Activated CD4-positive, alpha-beta T cell treated with anti-CD3 and anti-CD28 coated beads, Interleukin-2, amount 50 U/mL, for 48 hours (primary cell): Measurements from ENCODE around the gene COX5A.
"Not testable (repeated sequence)": the region's sequence is repeated elsewhere in the genome, so short reads cannot be mapped to it uniquely, and the experiment has no call there.

Source experiments
- DNase-seq, 2 experiments: peaks; one replicate each; pipeline ENCODE4 v3.0.0-alpha.2; 2020

Gene COX5A

DNA sequence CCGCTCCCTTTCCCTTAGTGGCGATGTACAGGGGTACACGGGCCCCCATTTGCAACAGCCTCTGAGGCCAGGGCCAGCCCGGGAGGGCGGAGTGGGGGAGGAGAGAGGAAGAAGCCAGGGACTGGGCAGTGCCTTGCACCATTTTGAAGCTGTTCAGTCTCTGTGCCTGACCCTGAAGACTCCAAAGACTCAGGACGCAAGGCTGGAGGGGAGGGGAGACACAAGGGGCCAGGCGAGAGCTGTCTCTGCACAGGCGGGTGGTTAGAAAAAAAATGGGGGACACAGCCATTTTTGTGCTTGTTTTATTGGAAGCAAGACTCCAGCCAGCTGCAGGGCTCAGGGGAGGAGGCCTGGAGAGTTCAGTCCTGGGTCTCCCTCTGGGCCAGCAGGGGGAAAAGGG lies 17.1 kb upstream of the COX5A start:
- DNase-seq, result no peak

DNA sequence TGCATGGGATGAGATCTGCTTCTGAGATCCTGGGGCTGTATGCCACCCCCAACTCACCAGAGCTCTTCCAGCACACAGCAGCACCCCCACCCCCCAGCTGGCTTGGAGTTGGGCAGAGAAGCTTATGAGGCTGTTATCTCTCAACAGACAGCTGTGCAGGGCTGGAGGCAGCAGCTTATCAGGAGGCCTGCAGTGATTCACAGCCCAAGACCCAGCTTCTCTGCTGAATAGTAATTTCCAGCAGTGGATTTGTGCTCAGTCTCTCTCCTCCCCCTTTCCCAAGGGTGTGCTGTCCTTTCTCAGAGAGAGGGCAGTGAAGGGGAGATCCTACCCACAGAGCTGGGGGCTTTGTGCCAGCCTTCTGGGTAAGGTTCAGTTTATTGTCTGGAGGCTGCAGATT lies 16.6 kb upstream of the COX5A start:
- DNase-seq, result no peak

DNA sequence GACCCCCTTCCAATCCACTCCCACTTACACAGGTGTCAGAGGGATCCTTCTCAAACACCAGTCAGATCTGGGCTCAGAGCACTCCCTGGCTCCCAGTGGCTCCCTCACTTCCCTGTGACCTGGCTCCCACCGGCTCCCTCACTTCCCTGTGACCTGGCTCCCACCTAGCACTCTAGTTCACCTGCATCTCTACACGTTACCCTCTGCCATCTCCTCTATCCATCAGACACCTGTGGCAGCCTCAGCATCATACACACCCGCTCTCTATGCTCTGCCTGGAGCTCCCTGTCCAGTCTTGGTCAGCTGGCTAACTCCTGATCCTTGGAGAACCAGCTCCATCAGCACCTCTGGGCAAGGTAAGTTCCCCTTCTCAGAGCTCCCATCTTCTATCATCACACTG lies 13.1 kb upstream of the COX5A start:
- DNase-seq, result no peak

DNA sequence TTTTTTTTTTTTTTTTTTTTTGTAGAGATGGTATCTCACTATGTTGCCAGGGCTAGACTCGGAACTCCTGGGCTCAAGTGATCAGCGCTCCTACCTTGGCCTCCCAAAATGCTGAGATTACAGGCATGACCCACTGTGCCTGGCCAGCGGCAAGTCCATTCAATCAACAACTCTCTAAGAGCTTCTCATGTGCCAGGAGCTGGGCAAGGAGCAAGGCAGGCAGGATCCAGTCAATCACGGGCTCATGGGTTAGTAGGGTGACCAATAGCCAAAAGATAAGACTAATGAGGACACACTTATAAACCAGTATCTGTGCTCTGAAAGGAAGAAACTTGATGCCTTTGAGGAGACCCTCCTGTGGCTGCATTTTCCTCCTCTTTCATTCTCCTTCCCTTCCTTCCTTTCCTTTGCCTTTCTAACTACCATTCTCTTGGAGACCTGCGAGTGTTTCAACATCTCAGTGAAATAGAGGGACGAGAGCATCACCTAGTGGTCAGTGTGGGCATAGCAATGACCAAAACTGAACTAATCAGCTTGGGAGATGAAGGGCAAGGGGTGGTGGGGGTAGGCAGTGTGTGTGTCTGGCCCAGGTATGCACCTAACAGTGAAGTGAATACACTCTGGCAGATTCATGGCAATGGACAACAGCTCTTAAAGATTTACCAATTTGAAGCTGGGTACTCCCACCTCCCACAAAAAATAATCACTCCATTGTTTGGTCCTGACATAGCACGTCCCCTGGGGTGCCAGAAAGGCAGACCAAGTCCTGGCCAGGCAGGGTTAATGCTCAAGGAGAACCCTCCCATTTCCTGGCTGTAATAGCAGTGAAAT lies 12.4 kb upstream of the COX5A start:
- DNase-seq, result peak; percentile 86 to 88

DNA sequence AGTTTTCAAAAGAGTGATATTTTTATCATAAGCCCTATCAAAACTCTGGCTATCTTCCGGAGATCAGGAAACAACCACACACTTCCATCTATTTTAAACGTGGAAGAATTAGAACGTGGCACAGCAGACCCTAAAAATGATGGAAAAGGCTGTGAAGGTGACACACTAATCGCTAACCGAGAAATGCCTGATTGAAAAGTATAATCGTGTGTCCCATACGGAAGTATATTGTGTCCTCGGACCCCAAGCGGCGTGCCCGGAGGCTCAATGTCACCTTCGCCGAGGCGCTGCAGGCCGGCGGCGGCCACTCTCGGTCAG lies 642 bp downstream of the COX5A start:
- DNase-seq, result no peak

DNA sequence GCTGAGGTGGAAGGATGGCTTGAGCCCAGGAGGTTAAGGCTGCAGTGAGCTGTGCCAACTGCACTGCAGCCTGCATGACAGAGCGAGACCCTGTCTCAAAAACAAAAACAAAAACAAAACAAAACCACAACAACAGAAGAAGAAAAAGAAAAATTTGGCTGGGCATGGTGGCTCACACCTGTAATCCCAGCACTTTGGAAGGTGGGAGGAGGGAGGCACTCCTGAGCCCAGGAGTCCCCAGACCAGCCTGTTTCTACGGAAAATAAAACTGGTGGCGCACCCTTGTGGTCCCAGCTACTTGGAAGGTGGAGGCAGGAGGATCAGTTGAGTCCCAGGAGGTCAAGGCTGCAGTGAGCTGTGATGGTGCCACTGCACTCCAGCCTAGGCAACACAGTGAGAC lies 2.7 kb downstream of the COX5A start:
- DNase-seq, result not testable (repeated sequence)

DNA sequence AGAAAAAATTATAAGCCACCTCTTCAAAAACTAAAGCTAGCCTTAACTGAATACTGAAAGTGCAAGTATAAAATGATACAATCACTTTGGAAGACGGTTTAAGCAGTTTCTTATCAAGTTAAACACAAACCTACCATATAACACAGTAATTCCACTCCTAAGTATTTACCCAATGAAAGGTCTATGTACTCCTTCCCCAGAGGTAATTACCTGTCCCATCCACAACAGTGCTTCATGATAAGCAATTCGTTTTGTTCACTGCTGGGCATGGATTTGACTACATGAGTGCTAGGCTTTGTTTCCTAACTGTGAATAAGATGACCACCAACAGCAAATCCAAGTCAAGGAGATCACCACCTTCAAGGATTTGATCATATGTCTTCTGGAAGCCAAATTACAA lies 4.3 kb downstream of the COX5A start:
- no peak for DNase-seq

DNA sequence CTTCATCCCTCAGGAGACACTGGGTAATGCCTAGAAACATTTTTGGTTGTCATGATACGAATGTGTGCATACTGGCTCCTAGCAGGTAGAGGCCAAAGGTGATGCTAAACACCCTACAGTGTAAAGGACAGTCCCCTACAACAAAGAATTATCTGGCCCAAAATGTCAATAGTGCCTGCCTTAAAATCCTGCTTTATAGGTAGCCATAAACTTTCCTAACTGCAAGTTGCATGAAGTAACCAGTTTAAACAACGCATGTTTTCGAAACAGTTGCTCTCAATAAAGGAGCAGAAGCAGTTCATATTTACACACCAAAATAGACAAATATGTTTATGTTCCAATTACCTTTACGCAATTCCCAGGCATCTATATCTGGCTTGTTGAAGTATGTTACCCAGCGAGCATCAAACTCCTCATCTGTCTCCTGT lies 9.1 kb downstream of the COX5A start:
- DNase-seq, result no peak

DNA sequence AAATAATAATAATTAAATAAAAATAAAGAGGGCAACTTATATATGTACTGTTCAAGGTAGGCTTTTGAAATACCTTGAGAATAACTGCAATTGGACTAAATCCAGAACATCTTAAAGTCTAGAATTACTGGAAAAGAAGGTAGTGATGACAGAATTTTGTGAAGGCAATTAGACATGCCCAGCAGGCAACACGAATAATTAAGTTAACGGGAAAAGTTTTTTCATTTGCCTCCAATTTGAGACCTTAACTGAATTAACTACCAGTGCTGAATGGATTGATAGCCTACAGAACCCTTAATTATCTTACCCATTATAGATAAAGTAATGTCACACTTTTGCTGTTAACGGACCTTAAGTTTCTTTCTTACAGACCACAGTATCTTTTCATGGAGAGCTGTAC lies 13.3 kb downstream of the COX5A start:
- no peak for DNase-seq

DNA sequence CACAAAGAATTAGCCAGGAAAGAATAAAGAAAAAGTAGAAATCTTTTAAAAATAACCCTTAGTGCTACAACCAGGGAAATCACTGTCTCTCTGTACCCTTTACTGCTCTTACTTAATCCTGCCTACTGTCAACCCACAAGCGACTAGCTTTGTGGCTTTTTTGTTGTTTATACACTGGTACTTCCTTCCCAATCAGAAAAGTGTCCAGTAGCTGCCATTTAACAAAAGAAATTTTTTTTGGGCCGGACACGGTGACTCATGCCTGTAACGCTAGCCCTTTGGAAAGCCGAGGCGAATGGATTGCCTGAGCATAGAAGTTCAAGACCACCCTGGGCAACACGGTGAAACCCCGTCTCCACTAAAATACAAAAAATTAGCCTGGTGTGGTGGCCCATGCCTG lies 17.4 kb downstream of the COX5A start:
- no peak for DNase-seq

DNA sequence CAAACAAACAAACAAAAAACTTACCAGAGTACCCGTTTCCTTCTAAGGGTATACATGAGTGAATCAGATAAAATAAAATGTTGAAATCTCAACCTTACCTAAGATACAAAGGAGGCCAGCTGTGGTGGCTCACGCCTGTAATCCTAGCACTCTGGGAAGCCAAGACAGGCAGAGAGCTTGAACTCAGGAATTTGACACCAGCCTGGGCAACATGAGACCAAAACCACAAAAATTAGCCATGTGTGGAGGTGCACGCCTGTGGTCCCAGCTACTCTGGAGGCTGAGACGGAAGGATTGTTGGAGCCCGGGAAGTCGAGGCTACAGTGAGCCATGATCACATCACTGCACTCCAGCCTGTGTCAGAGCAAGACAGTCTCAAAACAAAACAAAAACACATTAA lies 20.2 kb downstream of the COX5A start:
- DNase-seq, result no peak

DNA sequence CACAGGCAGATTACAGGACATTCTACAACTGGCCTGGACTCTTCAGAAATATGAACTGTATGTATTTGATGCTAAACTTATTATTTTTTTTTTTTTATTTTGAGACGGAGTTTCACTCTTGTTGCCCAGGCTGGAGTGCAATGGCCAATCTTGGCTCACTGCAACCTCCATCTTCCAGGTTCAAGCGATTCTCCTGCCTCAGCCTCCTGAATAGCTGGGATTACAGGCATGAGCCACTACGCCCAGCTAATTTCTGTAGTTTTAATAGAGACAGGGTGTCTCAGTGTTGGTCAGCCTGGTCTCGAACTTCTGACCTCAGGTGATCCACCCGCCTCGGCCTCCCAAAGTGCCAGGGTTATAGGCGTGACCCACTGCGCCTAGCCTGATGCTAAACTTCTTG lies 24.1 kb downstream of the COX5A start:
- not testable (repeated sequence) for DNase-seq

DNA sequence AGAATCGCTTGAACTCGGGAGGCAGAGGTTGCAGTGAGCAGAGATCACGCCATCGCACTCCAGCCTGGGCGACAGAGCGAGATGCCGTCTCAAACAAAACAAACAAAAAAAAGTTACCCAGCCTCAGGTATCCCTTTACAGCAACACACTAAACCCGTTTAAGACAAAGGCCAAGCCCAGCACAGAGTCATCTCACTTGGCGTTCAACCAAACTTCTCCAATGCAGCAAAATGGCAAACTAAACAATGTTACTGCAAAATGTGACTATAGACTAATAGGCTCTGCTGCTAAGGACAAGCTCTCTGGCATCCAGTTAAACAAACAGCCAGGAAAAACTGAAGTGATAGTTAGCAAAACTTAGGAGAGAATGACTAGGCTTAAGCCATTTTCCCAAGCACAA lies 24.8 kb downstream of the COX5A start:
- DNase-seq, result no peak

DNA sequence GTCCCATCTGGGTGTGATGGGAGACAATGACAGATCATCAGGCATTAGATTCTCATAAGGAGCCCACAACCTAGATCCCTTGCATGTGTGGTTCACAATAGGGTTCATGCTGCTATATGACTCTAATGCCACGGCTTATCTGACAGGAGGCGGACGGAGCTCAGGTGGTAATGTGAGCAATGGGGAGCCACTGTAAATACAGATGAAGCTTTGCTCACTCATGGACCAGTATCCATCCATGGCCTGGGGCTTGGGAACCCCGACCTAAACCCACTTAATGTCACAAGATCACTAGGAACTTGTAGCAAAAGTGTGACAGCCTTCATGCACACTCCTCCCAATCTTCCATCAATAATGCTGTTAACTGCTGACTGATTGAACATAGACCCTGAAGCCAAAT lies 29.2 kb downstream of the COX5A start:
- DNase-seq, result no peak

DNA sequence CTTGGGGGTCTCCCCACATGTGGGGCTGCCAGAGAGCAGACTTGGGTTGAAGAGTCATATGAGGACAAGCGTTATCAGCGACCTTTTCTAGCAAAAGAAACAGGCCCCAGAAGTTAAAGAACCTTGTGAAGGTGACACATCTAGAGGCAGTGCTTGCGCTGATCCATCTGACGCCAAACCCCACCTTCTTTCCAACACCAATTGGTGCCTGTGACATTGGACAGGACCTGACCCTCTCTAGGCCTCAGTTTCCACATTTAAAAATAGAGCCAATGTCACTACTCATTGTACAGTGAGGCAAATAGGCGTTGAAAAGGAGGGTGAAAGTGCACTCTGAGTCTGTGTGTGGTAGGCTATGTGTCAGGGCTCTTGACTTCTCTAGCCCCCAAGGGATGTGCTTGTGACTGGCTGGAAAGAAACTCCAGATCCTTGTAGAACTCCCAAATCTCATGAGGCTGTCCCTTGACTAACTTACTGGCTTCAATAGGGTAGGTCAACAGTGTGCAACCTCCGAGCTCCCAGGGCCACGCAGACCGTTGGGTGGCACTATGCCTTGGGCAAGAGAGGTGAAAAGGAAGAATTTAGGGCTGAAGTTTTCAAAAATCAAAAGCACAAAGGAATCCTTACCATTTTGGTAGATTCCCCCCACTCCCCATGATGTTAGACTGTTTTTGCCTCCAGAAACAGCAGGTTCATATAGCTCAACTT lies 30.6 kb downstream of the COX5A start:
- no peak for DNase-seq

DNA sequence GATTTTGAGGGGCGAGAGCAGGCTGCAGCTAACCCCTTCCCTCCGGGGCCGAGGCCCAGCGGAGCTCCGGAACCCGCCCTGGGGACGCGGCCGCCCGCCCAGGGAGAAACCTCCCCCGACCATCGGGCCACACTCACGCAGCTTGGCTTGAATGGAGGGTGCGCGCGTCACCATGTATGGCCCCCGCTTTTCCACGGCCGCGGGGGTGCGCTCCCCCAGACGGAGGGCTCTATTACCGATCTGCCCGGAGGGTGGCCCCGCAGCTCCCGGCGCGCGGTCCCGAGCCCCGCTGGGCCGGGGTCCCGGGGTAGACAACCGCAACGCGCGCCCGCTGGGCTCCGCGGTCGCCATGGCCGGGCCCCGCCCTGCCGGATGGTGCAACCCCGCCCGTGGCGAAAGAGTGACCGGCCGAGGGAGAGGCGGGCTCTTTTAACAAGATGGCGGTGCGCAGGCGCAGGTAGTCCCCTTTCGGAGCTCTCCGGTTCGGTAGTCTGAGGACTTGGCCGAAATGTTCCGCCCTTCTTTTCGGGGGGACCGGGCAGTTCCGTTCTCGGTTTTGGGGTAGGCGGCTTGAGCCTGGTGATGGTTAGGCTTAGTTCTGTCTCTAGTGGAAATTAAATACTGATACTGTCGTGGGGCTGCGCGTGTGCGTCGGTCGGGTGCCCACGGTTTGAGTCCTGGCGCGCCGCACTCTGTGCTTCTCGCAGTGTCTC lies 31.3 kb downstream of the COX5A start, which contains the start of gene FAM219B:
Gene FAM219B, minus strand, starts transcription at position 402 of the 713 bp plus-strand sequence. Its CDS starts 51 bp downstream, at position 351.
- DNase-seq, result peak; percentile 86 to 88

DNA sequence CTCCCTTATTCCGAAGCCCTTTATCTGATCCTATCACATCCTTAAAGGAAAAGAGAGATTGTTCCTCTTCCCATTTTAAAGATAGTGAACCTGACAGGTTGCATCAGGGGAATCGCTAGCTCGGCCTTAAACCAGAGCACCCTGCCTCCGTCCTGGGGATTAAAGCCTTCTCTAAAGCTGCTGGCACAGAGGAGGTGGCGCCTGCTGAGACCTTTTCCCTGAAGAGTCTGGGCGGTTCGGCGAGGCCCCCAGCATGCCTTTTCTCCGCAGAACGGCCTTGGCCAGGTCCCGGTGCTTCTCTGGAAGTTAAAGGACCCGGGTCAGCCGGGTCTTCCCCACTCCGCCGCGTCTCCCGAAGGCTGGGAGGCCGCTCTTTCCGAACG lies 31.8 kb downstream of the COX5A start:
- peak in 1 of 2 experiments; percentile 34 for DNase-seq

DNA sequence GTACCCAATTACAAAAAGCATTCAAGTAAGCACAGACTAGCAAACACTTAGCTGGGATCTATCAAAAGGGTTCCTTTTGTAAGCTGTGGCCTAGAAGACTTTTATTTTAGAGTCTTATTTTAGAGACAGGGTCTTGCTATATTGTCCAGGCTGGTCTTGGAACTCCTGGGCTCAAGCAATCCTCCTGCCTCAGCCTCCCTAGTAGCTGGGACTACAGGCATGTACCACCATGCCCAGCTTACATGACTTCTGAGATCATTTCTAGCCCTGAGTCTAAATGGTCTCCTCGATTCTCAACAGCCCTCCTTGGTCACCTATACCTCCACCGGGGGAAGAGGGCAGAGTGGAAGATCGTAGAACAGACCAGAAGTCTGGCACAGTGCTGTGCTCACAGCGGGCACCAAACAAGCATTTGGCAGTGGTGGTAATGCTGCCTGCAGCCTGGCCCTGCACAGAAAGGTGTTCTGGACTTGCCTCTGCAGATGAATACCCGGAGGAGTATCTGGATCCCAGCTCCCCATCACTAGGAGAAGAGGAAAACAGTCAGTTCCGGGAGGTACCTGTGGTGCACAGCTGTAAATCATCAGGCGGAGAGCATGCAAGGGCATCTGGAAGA lies 33.6 kb downstream of the COX5A start:
- DNase-seq, result no peak

DNA sequence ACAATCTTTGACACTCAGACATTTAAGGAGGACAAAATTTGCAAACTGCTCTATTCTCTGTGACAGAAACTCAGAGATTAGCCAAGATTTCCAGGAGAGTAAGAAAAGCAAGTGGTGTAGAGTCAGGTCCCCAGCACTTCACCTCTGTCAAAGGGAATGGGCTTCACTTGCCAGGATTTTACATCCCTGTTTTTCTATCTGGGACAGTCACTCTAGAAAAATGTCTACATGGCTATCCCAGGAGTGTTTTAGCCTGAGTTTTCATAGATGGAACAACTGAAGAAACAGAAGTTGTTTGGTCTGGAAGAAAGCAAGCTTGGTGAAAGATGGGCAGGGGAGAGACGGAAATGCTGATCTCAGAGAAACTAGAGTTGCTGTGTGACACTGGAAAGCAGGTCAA lies 34.2 kb downstream of the COX5A start:
- DNase-seq, result no peak

DNA sequence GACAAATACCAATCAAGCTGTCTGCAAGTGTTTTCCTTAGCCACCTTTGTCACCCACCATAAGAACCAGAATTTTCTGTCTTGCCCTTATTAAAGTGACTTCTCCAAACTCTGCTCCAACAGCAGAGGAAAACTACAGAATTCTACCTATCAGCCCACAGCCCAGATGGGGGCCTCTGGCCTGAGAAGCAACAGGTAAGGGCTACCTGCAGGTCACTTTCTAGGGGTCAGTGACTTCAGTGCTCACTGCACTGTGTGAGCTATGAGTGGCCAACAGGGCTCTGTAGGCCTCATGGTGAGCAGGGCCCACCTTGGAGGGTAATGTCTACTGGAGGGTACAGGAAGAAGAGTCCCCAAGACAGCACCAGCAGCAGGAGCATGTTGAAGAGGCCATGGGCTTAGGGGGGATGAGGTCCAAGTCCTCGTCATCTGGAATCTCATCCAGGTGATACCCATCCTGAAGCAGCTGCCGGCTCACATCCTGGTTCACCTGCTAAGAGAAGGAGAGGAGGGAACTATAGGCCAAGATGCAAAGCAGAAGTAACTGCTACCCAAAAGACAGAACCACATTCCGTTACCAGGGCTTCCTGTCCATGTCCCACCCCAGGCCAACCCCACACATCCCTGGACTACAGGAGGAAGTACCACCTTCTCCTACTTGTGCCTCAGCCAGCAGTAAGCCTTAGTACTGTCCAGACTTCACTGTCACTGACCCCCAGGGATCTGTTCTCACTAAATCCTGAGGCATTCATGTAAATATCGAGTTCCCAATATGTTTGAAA lies 35.4 kb downstream of the COX5A start:
- DNase-seq, result no peak

DNA sequence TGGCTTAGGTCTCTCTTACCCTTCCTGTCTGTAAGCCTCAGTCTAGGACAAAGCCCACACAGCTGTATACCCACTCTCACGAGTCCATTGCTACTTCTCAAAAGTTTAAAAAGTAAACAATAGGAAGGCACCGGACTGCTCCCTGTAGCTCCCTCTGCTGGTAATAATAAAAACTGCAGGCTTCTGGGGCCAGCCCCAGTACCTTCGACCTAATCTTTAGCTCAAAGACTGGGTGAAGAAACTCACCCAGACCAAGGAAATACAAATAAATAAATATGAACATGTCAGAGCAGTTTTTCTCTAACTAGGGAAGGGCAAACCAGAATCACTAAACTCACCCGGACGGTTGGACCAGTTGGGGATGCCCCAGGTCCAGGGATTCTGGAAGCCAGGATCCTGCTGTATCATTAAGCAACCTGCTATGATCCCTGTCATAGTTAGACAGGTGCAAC lies 36.2 kb downstream of the COX5A start:
- peak; percentile 50 to 70 for DNase-seq

DNA sequence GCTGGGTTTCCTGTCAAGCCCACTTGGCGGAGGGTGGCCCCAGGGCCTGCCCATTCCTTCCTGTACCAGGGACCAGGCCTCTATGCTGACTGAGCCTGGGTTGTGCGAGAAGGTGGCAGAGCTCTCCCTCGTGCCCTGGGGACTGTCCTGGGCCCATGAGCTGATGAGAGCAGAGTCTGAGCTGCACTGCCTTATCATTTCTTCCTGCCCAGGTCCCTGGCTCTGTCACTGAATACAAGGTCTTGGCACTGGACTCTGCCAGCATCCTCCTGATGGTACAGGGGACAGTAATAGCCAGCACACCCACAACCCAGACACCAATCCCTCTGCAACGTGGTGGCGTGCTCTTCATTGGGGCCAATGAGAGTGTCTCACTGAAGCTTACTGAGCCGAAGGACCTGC lies 40.6 kb downstream of the COX5A start:
- DNase-seq, result no peak

DNA sequence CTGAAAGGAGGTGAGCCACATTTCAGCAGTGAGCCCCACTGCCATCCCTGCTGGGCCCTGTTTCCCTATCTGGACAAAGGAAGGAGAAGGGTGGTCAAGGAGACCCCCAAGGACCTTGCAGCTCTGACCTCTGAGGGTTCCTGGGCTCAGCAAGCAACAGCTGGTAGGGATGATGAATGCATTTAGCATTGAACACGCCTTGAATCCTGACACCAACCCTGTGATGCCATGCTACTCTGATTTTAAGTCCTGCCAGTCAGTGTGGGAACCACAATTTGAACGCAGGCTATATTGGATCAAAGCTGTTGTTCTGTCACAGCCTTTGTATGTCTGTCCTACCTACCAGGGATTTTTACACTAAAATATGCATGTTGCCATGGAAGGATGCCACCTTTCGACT lies 41.6 kb downstream of the COX5A start:
- DNase-seq, result no peak
